Neuron (in vitro differentiated cells): ENCODE measurements around the gene CCDC78.
A peak's percentile ranks its signal among the peaks of the same experiment; 100 is the strongest.
"Not testable (repeated sequence)": the region's sequence is repeated elsewhere in the genome, so short reads cannot be mapped to it uniquely, and the experiment has no call there.

Source experiments
- H2AFZ ChIP-seq: one replicate; pipeline ENCODE4 v1.6.1; 2013; ENCODE audit warnings: low read depth, mild to moderate bottlenecking, inconsistent platforms, low read length, moderate library complexity
- H3K27me3 ChIP-seq: one replicate; pipeline ENCODE4 v1.6.1; 2013; ENCODE audit warnings: low read length; ENCODE audit not compliant: insufficient read depth
- H3K36me3 ChIP-seq: one replicate; pipeline ENCODE4 v1.6.1; 2013; ENCODE audit warnings: low read length; ENCODE audit not compliant: insufficient read depth
- H3K4me1 ChIP-seq: one replicate; pipeline ENCODE4 v1.6.1; 2013; ENCODE audit warnings: low read length; ENCODE audit not compliant: insufficient read depth
- H3K4me3 ChIP-seq: 2 replicates; pipeline ENCODE4 v1.5.1; 2013; ENCODE audit warnings: mild to moderate bottlenecking, low read length, moderate library complexity
- H3K9me3 ChIP-seq: one replicate; pipeline ENCODE4 v1.6.1; 2013; ENCODE audit warnings: low read length

Gene CCDC78

DNA sequence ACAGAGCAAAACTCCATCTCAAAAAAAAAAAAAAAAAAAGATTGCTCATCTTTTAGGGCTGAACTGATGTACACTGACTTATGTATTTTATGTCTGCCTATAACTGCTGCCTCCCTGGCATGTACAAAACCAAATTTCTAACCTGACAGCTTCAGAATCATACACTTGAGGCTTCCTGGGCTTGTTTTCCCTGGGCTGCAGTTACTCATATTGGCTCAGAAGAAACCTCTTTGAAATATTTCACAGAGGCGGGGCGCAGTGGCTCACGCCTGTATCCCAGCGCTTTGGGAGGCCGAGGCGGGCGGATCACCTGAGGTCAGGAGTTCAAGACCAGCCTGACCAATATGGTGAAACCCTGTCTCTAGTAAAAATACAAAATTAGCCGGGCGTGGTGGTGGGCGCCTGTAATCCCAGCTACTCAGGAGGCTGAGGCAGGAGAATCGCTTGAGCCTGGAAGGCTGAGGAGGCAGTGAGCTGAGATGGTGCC lies 27.9 kb upstream of the CCDC78 start:
- H3K9me3 ChIP-seq, H3K27me3 ChIP-seq, H3K36me3 ChIP-seq, H2AFZ ChIP-seq, H3K4me3 ChIP-seq: not testable (repeated sequence)
- peaks cover 24% of the 10 kb centered on the region for H3K4me1 ChIP-seq

DNA sequence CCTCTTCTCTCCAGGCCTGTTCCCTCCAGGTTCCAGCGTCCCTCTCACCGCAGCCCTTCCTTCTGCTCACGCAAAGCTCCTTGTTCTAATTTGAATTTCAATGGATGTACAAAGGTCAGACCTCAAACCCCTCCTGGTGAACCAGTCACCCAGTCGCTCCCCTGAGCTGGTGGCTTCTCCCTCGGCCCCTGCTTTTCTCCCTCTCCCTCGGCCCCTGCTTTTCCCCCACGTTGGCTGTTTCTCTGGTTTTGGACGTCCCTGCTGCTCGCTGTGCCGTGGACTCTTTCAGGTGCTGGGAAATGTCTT lies 25.7 kb upstream of the CCDC78 start:
- Histone ChIP-seq H3K4me1 (peaks cover 24% of the 10 kb centered on the region), H2AFZ (no peak overlapping the region), H3K27me3 (no peaks in the 10 kb centered on the region), H3K36me3 (no peaks in the 10 kb centered on the region), H3K9me3 (peaks cover 2% of the 10 kb centered on the region), H3K4me3 (no peak overlapping the region)

DNA sequence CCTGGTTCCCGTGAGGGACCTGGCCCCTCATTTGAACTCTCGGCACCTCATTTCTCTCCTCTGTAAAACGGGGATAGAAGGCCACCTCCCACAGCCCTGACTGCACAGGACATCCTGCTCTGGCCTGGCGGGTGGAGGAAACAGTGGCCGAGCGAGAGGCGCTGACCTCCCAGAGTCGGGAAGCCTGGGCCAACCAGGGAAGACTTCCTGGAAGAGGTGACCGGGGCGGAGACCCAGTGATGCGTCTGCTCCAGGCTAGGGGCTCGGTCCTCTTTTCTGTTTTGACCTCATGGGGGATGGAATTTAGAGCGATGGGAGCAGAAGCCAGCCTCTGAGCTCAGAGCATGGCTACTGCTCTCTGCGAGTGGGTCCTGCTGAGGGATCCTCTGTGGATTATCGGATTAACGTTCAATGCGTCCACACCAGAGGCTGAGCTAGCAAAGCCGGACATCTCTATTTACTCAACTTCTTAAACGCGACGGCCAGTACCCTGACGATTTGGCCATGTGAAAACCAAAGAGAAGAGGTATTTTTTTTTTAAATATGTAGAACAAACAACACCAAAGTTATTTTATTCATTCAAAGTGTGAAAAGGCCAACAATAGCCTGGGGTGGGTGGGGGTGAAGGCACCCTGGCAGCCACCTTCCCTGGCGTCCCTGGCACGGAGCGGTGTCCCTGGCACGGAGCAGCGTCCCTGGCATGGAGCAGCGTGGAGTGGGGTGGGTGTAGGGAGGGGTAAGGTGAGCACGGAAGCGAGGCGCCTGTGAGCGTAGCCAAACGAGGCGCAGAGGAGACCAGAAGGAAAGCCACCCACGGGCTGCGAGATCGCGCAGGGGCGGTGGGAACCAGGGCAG lies 25.1 kb upstream of the CCDC78 start:
- Histone ChIP-seq H2AFZ (no peak overlapping the region), H3K36me3 (no peaks in the 10 kb centered on the region), H3K9me3 (no peaks in the 10 kb centered on the region), H3K27me3 (no peaks in the 10 kb centered on the region), H3K4me1 (peaks cover 24% of the 10 kb centered on the region), H3K4me3 (no peak overlapping the region)

DNA sequence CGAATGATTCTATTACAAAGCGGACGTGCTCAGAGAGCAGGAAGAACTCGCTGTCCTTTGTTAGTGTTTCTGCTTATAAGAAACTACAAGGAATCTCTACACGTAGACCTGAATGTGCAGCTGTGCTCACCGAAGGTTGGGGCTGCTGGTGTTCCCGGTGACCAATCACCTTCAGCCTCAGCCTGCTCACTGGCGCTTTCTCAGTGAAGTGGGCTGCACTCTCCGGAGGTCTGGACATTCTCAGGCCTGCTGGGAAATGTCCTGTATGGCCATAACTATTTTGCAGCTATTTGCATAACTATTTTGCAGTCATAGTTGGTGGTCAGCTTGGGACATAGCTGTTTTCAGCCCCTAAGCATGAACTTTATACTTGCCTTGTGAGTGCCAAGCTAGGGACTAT lies 24.2 kb upstream of the CCDC78 start:
- no peaks in the 10 kb centered on the region for H3K36me3 ChIP-seq
- no peaks in the 10 kb centered on the region for H3K27me3 ChIP-seq
- no peak overlapping the region for H2AFZ ChIP-seq
- no peak overlapping the region for H3K4me3 ChIP-seq
- H3K9me3 ChIP-seq: no peaks in the 10 kb centered on the region
- peaks cover 24% of the 10 kb centered on the region for H3K4me1 ChIP-seq

DNA sequence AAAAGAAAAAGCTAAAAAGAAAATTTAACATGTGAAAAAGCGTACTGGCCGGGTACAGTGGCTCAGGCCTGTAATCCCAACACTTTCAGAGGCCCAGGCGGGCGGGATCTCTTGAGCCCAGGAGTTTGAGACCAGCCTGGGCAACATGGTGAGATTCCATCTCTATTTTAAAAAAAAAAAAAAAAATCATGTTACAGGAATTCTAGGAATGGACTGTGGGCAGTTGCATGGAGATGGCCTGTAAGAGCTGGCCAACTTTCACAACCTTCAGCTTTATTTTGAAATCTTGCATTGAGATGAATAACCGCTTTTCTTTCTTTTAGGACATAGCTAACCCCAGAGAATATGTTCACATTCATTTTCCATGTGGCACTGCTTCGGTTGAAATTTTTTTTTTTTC lies 22.8 kb upstream of the CCDC78 start:
- Histone ChIP-seq H3K9me3 (no peaks in the 10 kb centered on the region), H3K4me1 (peaks cover 24% of the 10 kb centered on the region), H3K27me3 (no peaks in the 10 kb centered on the region), H3K4me3 (no peak overlapping the region), H2AFZ (no peak overlapping the region), H3K36me3 (no peaks in the 10 kb centered on the region)

DNA sequence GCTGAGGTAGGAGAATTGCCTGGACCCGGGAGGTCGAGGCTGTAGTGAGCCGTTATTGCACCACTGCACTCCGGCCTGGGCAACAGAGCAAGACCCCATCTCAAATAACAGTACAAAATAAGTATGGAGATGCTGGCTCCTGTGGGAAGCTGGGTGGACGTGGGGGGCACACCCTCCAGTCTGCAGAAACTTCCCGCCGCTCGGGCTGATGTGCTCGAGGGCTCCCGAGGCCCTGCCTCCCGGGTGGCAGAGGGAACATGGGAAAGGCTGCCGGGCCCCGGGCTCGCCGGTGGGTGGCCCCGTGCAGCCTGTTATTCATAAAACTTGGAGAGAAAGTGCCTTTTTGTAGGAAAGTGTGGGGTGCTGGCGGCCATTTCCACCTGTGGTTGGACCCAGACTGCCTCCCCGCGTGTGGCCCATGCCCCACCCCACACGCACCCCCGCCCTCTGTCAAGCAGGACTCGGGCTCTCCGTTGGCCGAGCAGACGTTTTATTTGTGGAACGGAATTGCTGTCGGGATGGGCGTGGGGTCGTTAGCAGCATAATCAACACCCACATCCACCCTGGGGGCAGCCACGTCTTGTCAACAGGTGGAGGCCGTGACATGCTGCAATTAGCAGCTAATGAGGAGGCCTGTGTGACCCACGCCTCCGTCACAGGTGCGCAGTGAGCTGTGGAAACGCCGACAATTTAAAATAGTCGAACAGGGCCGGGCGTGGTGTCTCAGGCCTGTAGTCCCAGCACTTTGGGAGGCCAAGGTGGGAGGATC lies 21.9 kb upstream of the CCDC78 start:
- Histone ChIP-seq H3K9me3 (no peaks in the 10 kb centered on the region), H3K27me3 (no peaks in the 10 kb centered on the region), H3K4me1 (peaks cover 24% of the 10 kb centered on the region), H3K4me3 (no peak overlapping the region), H3K36me3 (no peaks in the 10 kb centered on the region), H2AFZ (no peak overlapping the region)

DNA sequence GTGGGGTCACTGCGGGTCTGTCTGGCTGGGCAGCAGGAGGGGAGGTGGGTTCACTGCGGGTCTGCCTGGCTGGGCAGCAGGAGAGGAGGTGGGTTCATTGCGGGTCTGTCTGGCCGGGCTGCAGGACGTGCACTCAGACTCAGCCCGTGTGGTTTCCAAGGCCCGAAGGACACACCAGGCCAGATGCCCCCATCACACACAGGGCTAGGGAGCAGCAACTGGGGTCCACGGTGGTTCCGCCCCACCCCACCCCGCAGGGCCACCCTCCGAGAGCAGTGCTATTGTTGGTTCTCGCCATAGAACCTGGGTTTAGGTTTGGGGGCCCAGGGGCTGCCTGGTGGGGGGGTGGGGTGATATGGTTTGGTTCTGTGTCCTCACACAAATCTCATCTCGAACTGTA lies 20.4 kb upstream of the CCDC78 start:
- Histone ChIP-seq H3K4me3 (no peak overlapping the region), H3K36me3 (no peaks in the 10 kb centered on the region), H3K27me3 (no peaks in the 10 kb centered on the region), H3K9me3 (no peaks in the 10 kb centered on the region), H2AFZ (no peak overlapping the region), H3K4me1 (peaks cover 15% of the 10 kb centered on the region)

DNA sequence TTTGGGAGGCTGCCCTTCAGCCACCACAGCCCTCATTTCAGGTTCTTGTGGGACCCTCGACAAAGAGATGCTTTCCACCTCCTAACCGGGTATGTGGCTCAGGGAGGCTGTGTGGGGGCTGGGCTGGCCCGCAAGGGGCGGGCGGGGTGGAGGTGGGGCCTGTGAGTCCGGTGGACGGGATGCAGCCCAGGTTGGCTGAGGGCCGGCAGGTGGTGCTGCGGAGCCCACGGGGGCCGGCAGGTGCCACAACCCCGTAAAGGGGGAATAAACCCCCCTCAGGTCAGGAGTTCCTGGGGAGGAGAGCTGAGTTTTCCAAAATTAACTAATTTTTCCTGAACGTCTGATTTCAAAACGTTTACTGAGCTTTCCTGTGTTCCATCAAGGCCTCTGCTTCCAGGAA lies 19.5 kb upstream of the CCDC78 start:
- H3K27me3 ChIP-seq: no peaks in the 10 kb centered on the region
- H3K4me3 ChIP-seq: no peak overlapping the region
- no peaks in the 10 kb centered on the region for H3K36me3 ChIP-seq
- no peak overlapping the region for H2AFZ ChIP-seq
- H3K9me3 ChIP-seq: no peaks in the 10 kb centered on the region
- H3K4me1 ChIP-seq: peaks cover 9% of the 10 kb centered on the region

DNA sequence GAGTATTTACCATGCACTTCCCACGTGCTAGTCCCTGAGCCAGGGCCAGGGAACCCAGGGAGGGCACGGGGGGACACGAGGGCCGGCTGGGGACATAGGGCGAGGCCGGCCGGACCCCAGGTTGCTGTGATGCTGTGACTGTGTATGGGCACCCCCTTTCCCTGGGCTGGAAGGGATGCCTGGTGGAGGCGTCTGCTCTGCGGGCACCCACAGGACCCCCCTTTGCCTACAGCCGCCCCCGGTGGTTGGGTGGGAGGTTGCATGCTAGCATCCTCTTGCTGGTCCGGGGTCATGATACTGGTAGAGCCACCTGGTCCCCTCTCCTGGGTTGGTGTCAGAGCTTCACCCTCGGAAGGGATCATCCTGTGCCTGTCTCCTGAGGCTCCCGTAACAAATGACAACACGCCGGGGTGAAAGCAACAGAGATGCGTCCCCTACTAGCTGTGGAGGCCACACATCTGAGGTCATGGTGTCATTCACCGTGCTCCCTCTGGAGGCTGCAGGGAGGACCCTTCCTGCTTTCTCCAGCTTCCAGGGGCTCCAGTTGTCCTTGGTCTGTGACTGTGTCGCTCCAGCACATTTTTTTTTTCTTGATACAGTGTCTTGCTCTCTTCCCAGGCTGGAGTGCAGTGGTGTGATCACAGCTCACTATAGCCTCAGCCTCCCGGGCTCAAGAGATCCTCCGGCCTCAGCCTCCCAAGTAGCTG lies 17.7 kb upstream of the CCDC78 start:
- H3K36me3 ChIP-seq: no peaks in the 10 kb centered on the region
- H3K9me3 ChIP-seq: no peaks in the 10 kb centered on the region
- no peak overlapping the region for H3K4me3 ChIP-seq
- no peaks in the 10 kb centered on the region for H3K27me3 ChIP-seq
- no peak overlapping the region for H2AFZ ChIP-seq
- H3K4me1 ChIP-seq: peaks cover 11% of the 10 kb centered on the region

DNA sequence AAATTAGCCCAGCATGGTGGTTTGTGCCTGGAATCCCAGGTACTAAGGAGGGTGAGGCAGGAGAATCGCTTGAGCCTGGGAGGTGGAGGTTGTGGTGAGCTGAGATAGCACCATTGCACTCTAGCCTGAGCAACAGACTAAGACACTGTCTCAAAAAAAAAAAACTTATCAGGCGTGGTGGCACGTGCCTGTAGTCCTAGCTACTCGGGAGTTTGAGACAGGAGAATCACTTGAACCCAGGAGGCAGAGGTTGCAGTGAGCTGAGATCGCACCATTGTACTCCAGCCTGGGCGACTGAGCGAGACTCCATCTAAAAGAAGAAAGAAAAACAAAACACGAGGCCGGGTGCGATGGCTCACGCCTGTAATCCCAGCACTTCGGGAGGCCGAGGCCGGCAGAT lies 16.7 kb upstream of the CCDC78 start:
- not testable (repeated sequence) for H3K4me3 ChIP-seq, H3K27me3 ChIP-seq, H3K9me3 ChIP-seq, H2AFZ ChIP-seq, H3K36me3 ChIP-seq
- peaks cover 11% of the 10 kb centered on the region for H3K4me1 ChIP-seq

DNA sequence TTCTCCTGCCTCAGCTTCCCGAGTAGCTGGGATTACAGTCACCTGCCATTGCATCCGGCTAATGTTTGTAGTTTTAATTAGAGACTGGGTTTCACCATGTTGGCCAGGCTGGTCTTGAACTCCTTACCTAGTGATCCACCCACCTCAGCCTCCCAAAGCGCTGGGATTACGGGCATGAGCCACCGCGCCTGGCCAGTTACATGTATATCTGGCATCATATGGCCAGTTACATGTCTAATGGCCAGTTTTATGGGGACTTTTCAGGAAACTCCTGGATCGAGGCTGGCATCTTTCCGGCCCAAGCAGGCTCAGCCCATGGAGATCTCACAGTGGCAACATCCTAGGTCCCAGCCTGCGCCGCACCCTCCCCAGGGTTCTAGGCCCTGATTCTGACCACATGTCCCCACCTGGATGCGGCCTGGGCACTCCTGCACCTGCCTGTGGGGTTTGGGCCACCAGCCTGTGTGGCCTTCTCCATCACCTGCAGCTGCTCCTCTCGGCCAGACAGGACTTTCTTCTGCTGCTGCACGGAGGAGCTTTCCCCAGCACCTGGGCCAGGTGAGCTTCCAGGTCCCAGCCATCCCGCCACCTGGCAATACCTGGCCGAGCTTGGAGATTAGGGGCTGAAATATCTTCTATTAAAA lies 15.9 kb upstream of the CCDC78 start:
- Histone ChIP-seq H3K4me3 (no peak overlapping the region), H3K9me3 (no peaks in the 10 kb centered on the region), H2AFZ (no peak overlapping the region), H3K4me1 (peaks cover 11% of the 10 kb centered on the region), H3K27me3 (no peaks in the 10 kb centered on the region), H3K36me3 (peaks cover 9% of the 10 kb centered on the region)

DNA sequence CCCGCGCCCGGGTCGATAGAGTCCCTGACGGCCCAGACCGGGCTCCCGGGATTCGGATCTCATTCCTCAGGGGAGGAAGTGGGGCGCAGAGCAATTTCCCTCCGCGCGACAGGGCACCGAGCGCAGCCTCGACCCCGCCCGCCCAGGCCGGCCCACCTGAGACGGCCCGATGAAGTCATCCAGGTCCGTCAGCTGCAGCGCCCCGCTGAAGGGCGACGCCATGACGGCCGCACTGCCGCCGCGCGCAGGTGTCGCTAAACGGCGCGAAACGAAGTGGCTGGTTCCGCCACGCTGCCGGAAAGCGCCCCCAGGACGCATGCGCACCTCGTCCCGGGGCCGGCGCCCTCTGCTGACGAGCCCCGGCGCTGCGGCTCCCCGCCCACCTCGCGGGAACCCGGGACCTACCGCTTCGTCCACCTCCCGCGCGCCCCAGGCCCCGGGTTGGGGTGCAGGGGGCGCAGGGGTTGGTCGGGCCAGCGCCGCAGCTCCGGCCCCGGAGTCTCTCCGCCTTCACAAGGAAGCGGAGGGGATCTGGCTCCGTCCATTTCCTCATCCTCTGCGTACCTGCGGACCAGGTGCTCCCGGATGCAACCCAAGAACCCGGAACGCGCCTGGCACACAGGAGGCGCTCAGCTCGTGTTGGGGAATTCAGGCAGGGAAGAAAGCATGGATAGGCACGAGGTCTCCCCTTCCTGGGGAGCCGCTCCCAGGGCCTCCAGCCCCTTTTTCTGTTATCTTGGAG lies 14.7 kb upstream of the CCDC78 start, which contains the start of gene CIAO3:
CIAO3 (minus strand) TSS at position 234 of the 742 bp plus-strand sequence; CDS start at position 222, 12 bp downstream.
- no peaks in the 10 kb centered on the region for H3K27me3 ChIP-seq

More for the DNA sequence above, 14.7 kb upstream of the CCDC78 start, which contains the start of gene CIAO3:
- peak within 1 kb of the TSS; percentile 80 for H3K4me3 ChIP-seq
- peak within 1 kb of the TSS; percentile 88 for H2AFZ ChIP-seq
- H3K9me3 ChIP-seq: no peaks in the 10 kb centered on the region
- H3K4me1 ChIP-seq: peaks cover 11% of the 10 kb centered on the region
- H3K36me3 ChIP-seq: peaks cover 17% of the 10 kb centered on the region
